SU-DHL-6 (cell line): ENCODE results near the gene GRAMD4.

Experiments used
- H2AFZ ChIP-seq: fragments of 200-600 bp; sonication (generic); 2 replicates; pipeline ENCODE4 v1.6.1; 2014; ENCODE audit warnings: low read depth, mild to moderate bottlenecking, moderate library complexity, mixed read lengths, antibody characterized with exemption, low read length; ENCODE audit not compliant: severe bottlenecking
- H3F3A ChIP-seq: fragments of 200-600 bp; shearing (Covaris generic); 2 replicates; pipeline ENCODE4 v1.6.0; 2016; ENCODE audit warnings: antibody characterized with exemption, mild to moderate bottlenecking; ENCODE audit not compliant: insufficient read depth
- H3K27ac ChIP-seq: fragments of 200-600 bp; sonication (generic); 2 replicates; pipeline ENCODE4 v1.5.1; 2016; ENCODE audit warnings: low read depth, mild to moderate bottlenecking, low read length, moderate library complexity, mixed read lengths
- H3K27me3 ChIP-seq: fragments of 200-600 bp; sonication (generic), shearing (Covaris generic); 2 replicates; pipeline ENCODE4 v1.6.0; 2014; ENCODE audit warnings: mild to moderate bottlenecking, low read length
- H3K36me3 ChIP-seq: fragments of 200-600 bp; sonication (generic); 2 replicates; pipeline ENCODE4 v1.6.1; 2014; ENCODE audit warnings: mild to moderate bottlenecking, low read length, mixed read lengths
- H3K4me2 ChIP-seq: fragments of 300-600, 200-600 bp; shearing (Covaris generic), sonication (generic); 2 replicates; pipeline ENCODE4 v1.6.0; 2014; ENCODE audit warnings: low read length, low read depth, mild to moderate bottlenecking; ENCODE audit not compliant: poor library complexity, severe bottlenecking
- H3K4me3 ChIP-seq: fragments of 200-600 bp; sonication (generic); 2 replicates; pipeline ENCODE4 v1.5.1; 2014; ENCODE audit warnings: antibody characterized with exemption, low read length, mild to moderate bottlenecking, mixed read lengths; ENCODE audit not compliant: insufficient read depth, poor library complexity, severe bottlenecking
- H3K79me2 ChIP-seq: fragments of 200-600 bp; sonication (generic); 2 replicates; pipeline ENCODE4 v1.6.1; 2014; ENCODE audit warnings: mild to moderate bottlenecking, low read length, moderate library complexity; ENCODE audit not compliant: insufficient read depth
- H3K9ac ChIP-seq: fragments of 200-600 bp; sonication (generic); 2 replicates; pipeline ENCODE4 v1.7.0; 2014; ENCODE audit warnings: mild to moderate bottlenecking, low read length
- H3K9me2 ChIP-seq: fragments of 200-600 bp; sonication (generic); replicated peaks from 2 replicates; pipeline ENCODE4 v1.6.1; 2014; ENCODE audit warnings: low read length; ENCODE audit not compliant: insufficient read depth
- H3K9me3 ChIP-seq: fragments of 200-600 bp; sonication (generic); 2 replicates; pipeline ENCODE4 v1.6.1; 2014; ENCODE audit warnings: low read length, mixed read lengths; ENCODE audit not compliant: insufficient read depth
- H4K20me1 ChIP-seq: fragments of 200-600 bp; sonication (generic); 2 replicates; pipeline ENCODE4 v1.6.1; 2014; ENCODE audit warnings: low read depth, mild to moderate bottlenecking, antibody characterized with exemption, low read length, moderate library complexity, mixed read lengths
- EZH2phosphoT487 ChIP-seq: fragments of 200-600 bp; sonication (generic), shearing (Covaris generic); conservative IDR thresholded peaks from 2 replicates; pipeline ENCODE4 v1.6.1; 2018; ENCODE audit warnings: mild to moderate bottlenecking, antibody characterized with exemption, low read length, moderate library complexity, mixed read lengths
- TF ChIP-seq, protein P1 (sequence below): fragments of 200-600 bp; sonication (generic); IDR thresholded peaks from one replicate; pipeline ENCODE4 v1.5.1; 2017; ENCODE audit warnings: antibody characterized with exemption, mild to moderate bottlenecking, low read length, moderate library complexity; ENCODE audit not compliant: insufficient read depth, poor library complexity, severe bottlenecking

GRAMD4 gene

DNA sequence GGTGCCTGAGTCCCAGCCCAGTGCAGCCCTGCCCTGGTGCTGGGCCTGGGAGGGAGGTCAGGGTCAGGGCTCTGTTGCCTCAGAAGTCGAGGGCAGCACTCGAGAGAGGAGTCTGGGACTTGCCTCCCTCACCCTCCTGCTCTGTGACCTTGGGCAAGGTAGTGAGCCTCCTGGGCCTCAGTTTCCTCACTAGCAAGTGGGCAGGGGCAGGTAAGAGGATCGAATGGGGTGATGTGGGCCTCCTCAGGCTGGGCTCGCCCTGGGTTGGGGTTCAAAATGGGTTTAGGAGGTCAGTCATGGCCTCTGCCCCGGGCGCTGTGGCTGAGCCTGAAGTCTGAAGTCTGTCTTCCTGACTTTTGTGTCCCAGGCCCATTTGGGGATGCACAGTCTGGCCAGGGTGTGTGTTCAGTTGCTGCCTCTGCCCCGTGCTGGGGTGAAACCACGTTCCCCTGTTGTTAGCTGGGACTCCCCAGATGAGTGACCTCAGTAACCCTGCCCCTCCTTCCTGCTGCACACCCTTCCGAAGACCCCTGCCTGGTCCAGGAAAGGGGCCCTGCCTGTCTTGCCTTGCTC is 41.8 kb upstream of the GRAMD4 start:
- Histone ChIP-seq H3K27me3 (no peaks in the 10 kb centered on the region), H3K4me2 (peak overlapping the region; percentile 41), H4K20me1 (no peaks in the 10 kb centered on the region), H3K27ac (no peak overlapping the region), H3K36me3 (no peaks in the 10 kb centered on the region), H3K9ac (no peak overlapping the region), H2AFZ (no peak overlapping the region), H3F3A (no peaks in the 10 kb centered on the region), H3K4me3 (no peak overlapping the region), H3K9me3 (no peaks in the 10 kb centered on the region), H3K9me2 (no peaks in the 10 kb centered on the region), H3K79me2 (no peaks in the 10 kb centered on the region)
- TF ChIP-seq, protein P1, sequence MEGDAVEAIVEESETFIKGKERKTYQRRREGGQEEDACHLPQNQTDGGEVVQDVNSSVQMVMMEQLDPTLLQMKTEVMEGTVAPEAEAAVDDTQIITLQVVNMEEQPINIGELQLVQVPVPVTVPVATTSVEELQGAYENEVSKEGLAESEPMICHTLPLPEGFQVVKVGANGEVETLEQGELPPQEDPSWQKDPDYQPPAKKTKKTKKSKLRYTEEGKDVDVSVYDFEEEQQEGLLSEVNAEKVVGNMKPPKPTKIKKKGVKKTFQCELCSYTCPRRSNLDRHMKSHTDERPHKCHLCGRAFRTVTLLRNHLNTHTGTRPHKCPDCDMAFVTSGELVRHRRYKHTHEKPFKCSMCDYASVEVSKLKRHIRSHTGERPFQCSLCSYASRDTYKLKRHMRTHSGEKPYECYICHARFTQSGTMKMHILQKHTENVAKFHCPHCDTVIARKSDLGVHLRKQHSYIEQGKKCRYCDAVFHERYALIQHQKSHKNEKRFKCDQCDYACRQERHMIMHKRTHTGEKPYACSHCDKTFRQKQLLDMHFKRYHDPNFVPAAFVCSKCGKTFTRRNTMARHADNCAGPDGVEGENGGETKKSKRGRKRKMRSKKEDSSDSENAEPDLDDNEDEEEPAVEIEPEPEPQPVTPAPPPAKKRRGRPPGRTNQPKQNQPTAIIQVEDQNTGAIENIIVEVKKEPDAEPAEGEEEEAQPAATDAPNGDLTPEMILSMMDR: no peak
- TF ChIP-seq EZH2phosphoT487: no peak

DNA sequence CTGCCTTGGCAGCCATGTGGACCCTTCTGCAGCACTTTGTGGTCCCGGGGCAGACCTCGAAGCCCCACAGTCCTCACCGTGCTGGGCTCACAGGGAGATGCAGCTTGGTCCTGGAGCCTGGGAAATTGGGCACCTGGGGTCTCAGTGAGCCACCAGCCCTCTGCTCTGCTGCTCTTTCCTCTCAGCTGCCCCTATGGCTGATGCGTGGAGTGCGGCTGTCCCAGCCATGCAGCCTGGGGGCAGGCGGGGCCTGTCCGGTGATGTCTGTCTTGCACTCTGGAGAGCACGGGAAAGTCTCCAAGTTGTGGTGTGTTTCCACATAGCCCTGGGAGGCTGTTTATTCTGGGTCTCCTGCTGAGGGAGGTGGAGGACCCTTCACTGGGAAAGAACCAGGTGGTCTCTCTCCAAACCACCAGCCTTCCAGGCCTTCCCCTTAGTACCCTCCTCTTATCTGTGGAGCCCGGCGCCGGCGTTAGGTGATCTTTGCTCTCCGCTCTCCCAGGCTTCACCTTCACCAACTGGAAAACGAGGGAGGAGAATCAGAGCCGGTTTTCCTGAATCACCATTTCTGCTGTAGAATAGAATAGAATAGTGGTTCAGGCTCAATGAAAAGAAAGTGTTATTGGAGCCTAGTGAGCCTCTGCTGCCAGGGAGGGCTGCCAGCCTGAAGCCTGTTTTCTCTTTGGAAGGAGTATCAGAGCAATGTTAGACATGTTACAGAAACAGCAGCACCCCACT is 41.2 kb upstream of the GRAMD4 start:
- no peak overlapping the region for H3K27ac ChIP-seq
- no peak overlapping the region for H3K4me3 ChIP-seq
- no peak overlapping the region for H3K9ac ChIP-seq
- no peaks in the 10 kb centered on the region for H3K27me3 ChIP-seq
- H3K9me3 ChIP-seq: no peaks in the 10 kb centered on the region
- no peak overlapping the region for H3K4me2 ChIP-seq
- no peaks in the 10 kb centered on the region for H4K20me1 ChIP-seq
- H3F3A ChIP-seq: no peaks in the 10 kb centered on the region
- no peak for TF ChIP-seq EZH2phosphoT487
- TF ChIP-seq, protein P1: no peak
- no peak overlapping the region for H2AFZ ChIP-seq
- no peaks in the 10 kb centered on the region for H3K79me2 ChIP-seq
- H3K36me3 ChIP-seq: no peaks in the 10 kb centered on the region
- H3K9me2 ChIP-seq: no peaks in the 10 kb centered on the region

DNA sequence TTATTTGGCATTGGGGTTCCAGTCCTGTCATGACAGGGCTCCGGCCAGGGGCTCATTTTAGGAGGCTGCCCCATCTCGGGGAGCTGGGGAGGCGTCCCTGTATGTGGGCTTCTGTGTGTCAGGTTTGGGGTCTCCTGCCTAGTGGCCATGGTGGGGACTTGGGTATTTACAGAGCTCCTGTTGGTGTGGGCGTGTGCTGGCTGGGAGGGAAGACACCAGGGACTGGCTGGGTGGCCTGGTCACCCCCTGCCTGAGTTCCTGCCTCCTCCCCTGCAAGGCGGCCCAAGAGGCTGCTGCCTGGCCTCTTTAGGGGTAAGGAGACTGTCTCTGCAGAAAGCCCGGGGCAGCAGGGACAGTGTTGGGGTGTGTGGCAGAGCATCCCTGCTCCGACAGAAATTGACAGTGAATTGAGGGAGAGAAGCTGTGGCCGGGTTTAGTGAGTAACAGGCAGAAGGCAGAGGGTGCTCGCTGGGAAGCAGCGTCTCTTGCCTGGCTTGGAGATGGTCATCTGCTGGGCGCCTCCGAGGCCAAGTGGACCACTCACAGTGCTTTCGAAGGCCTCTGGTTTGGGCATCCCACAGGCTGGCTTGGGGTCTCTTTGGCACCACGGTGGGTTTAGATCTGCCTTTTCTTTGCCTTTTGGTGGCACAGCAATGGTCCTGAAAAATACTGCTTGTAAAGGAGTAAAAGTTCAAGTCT is 40.3 kb upstream of the GRAMD4 start:
- no peak overlapping the region for H3K27ac ChIP-seq
- no peak overlapping the region for H3K4me3 ChIP-seq

More for the DNA sequence above, 40.3 kb upstream of the GRAMD4 start:
- Histone ChIP-seq H2AFZ (no peak overlapping the region), H4K20me1 (no peaks in the 10 kb centered on the region), H3K9ac (no peak overlapping the region), H3K36me3 (no peaks in the 10 kb centered on the region), H3K27me3 (no peaks in the 10 kb centered on the region), H3K9me3 (no peaks in the 10 kb centered on the region), H3K79me2 (no peaks in the 10 kb centered on the region), H3K4me2 (no peak overlapping the region), H3F3A (no peaks in the 10 kb centered on the region), H3K9me2 (no peaks in the 10 kb centered on the region)
- no peak for TF ChIP-seq EZH2phosphoT487
- TF ChIP-seq, protein P1: no peak
